Loucy (cell line): ENCODE data around the gene ALPK1.

Experiments
- EZH2phosphoT487 ChIP-seq: fragments of 200-600 bp; IDR thresholded peaks from 2 replicates; pipeline ENCODE4 v1.6.1; 2018; ENCODE audit warnings: antibody characterized with exemption, mild to moderate bottlenecking, moderate library complexity, borderline replicate concordance
- TF ChIP-seq, protein P1 (sequence below): fragments of 200-600 bp; sonication (generic); conservative IDR thresholded peaks from 2 replicates; pipeline ENCODE4 v1.5.1; 2014; ENCODE audit warnings: mild to moderate bottlenecking, antibody characterized with exemption, low read length

DNA sequence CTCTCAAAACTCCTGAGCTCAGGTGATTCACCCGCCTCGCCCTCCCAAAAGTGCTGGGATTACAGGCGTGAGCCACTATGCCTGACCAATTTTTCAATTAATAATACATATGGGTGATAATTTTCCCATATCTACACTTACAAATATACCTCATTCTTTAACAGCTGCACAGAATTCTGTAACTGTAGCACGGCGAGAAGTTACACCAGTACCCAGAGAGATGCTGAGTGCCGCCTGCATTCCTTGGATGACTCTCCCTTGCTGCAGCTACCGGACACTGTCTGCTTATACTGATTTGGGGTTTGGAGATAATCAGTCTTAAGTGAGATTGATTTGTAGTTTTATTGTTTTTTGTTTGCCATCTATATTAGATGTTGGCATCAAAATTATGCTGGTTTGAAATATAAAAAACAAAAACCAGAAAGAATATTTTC, 17.3 kb upstream of the ALPK1 start:
- TF ChIP-seq, protein P1, sequence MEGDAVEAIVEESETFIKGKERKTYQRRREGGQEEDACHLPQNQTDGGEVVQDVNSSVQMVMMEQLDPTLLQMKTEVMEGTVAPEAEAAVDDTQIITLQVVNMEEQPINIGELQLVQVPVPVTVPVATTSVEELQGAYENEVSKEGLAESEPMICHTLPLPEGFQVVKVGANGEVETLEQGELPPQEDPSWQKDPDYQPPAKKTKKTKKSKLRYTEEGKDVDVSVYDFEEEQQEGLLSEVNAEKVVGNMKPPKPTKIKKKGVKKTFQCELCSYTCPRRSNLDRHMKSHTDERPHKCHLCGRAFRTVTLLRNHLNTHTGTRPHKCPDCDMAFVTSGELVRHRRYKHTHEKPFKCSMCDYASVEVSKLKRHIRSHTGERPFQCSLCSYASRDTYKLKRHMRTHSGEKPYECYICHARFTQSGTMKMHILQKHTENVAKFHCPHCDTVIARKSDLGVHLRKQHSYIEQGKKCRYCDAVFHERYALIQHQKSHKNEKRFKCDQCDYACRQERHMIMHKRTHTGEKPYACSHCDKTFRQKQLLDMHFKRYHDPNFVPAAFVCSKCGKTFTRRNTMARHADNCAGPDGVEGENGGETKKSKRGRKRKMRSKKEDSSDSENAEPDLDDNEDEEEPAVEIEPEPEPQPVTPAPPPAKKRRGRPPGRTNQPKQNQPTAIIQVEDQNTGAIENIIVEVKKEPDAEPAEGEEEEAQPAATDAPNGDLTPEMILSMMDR, result no peak
- TF ChIP-seq EZH2phosphoT487, result no peak
